Progenitor cell of endocrine pancreas (in vitro differentiated cells): Measurements from ENCODE around the gene STEAP3. TPM values are rescaled to one million over a fixed set of nuclear protein-coding genes. Genes with fewer than 3 reads are reported as not detected.

Source experiments
- DNase-seq: peaks from one replicate; pipeline ENCODE4 v3.0.0; 2021; ENCODE audit warnings: low spot score; ENCODE audit not compliant: unreplicated experiment
- H3K27ac Mint-ChIP-seq: 2 replicates; pipeline ENCODE4 v1.8.0; 2021; ENCODE audit warnings: mild to moderate bottlenecking, moderate library complexity, mixed read lengths
- H3K27me3 Mint-ChIP-seq: 2 replicates; pipeline ENCODE4 v1.8.0; 2021; ENCODE audit warnings: mixed read lengths
- H3K36me3 Mint-ChIP-seq: 2 replicates; pipeline ENCODE4 v1.8.0; 2022; ENCODE audit warnings: mixed read lengths; ENCODE audit not compliant: insufficient read depth
- H3K4me1 Mint-ChIP-seq: 2 replicates; pipeline ENCODE4 v1.8.0; 2021; ENCODE audit warnings: low read depth, mixed read lengths
- H3K4me3 Mint-ChIP-seq: 2 replicates; pipeline ENCODE4 v1.8.0; 2021; ENCODE audit warnings: low read depth, mild to moderate bottlenecking, moderate library complexity, mixed read lengths
- H3K9me3 Mint-ChIP-seq: 2 replicates; pipeline ENCODE4 v1.8.0; 2021; ENCODE audit warnings: low read depth, mixed read lengths
- total RNA-seq: library from RNA; stranded (reverse); gene quantifications from 2 replicates; pipeline ENCODE4 v1.2.1, GENCODE V29; 2021
- TF ChIP-seq, protein P1 (sequence below): fragments of 200-600 bp; sonication (generic); IDR thresholded peaks from one replicate; pipeline ENCODE4 v1.5.0; 2021; ENCODE audit warnings: antibody characterized with exemption, mild to moderate bottlenecking; ENCODE audit not compliant: unreplicated experiment

The STEAP3 gene
- total RNA-seq, 1 donor from 2014 or later: 3.9 TPM

DNA sequence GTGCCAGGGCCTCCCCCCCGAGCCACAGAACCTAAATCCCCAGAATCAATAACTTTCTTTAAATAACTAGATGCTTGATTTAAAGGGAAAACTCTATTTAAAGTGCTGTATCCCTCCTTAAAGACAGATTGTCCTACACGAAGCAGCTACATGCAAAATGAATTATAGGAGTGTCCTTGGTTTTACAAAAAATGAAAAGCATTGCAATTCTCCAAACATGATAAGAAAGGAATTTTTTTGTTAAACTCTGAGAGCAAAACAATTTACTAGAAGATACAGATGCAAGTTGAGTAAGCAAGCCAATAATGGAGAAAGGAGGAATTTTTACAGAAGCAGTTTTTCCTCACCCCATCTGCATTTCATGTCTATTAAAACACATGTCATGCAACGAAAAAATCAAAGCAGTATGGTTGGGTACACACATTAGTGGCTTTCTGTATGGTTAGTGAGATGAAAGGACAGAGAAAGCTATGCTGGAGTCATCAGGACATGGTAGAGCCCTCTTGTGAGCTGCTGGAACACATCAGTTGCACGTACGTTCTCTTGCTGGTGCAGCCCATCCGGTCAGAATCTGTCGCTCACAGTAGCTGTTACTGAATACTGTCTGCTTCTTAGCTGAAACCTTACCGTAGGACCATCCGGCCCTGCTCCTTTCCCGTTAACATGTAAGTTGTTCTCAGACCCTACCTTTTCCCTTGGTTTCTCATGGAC is 25.9 kb upstream of the STEAP3 start:
- Mint-ChIP-seq H3K4me3 (no peak overlapping the region), H3K4me1 (peaks cover 31% of the 10 kb centered on the region), H3K27ac (no peak overlapping the region), H3K27me3 (peaks cover 2% of the 10 kb centered on the region), H3K9me3 (no peaks in the 10 kb centered on the region), H3K36me3 (no peaks in the 10 kb centered on the region)
- TF ChIP-seq, protein P1, sequence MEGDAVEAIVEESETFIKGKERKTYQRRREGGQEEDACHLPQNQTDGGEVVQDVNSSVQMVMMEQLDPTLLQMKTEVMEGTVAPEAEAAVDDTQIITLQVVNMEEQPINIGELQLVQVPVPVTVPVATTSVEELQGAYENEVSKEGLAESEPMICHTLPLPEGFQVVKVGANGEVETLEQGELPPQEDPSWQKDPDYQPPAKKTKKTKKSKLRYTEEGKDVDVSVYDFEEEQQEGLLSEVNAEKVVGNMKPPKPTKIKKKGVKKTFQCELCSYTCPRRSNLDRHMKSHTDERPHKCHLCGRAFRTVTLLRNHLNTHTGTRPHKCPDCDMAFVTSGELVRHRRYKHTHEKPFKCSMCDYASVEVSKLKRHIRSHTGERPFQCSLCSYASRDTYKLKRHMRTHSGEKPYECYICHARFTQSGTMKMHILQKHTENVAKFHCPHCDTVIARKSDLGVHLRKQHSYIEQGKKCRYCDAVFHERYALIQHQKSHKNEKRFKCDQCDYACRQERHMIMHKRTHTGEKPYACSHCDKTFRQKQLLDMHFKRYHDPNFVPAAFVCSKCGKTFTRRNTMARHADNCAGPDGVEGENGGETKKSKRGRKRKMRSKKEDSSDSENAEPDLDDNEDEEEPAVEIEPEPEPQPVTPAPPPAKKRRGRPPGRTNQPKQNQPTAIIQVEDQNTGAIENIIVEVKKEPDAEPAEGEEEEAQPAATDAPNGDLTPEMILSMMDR: no peak
- DNase-seq: no peak

DNA sequence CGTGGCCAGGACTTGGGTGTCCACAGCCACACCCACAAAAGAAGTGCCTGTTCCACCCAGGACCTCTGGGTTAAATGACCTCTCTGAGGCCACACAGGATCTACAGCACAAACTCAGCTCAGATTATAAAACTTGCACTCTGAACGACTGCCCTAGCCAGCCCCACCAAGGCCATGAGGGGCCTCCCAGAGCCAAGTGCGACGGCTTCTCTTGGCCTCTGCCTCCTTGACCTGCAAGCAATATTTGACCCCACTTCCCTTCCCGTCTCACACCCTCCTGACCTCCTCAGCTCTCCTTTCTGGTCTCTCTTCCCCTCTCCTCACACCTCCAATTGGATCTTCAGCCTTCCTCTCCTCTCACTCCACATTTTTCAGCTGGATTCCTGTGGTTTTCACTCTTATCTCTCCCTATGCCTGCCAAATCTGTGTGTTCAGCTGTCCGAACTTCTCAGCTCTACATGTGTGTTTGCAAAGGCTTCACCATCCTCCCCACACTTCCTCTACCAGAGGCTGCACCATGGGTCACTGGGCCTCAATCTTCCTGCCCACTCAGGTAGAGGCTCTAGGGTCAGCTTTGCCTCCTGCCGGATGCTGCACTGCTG is 25.3 kb upstream of the STEAP3 start:
- Mint-ChIP-seq H3K4me3 (no peak overlapping the region), H3K36me3 (no peaks in the 10 kb centered on the region), H3K4me1 (peaks cover 31% of the 10 kb centered on the region), H3K27me3 (peaks cover 2% of the 10 kb centered on the region), H3K9me3 (no peaks in the 10 kb centered on the region), H3K27ac (no peak overlapping the region)
- TF ChIP-seq, protein P1: no peak
- no peak for DNase-seq

DNA sequence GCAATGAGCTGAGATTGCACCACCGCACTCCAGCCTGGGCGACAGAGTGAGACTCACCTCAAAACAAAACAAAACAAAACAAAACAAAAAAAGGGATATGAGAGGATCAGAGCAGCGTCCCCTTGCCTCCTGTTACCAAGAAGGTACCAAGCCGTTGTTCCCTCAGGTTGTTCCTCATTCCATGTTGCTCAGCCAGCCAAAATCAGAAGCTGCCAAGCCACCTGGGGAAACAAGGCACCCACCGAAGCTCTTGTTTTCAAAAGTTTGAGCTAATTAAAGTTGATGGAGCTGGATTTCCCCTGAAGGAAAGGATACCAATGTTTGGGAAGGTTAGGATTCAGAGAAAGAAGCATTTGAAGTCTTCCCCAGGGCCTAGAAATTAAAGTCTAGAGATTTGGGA is 21.8 kb upstream of the STEAP3 start:
- Mint-ChIP-seq H3K4me3 (no peak overlapping the region), H3K27me3 (no peaks in the 10 kb centered on the region), H3K9me3 (no peaks in the 10 kb centered on the region), H3K36me3 (no peaks in the 10 kb centered on the region), H3K4me1 (peaks cover 20% of the 10 kb centered on the region), H3K27ac (no peak overlapping the region)
- TF ChIP-seq, protein P1: no peak
- no peak for DNase-seq

DNA sequence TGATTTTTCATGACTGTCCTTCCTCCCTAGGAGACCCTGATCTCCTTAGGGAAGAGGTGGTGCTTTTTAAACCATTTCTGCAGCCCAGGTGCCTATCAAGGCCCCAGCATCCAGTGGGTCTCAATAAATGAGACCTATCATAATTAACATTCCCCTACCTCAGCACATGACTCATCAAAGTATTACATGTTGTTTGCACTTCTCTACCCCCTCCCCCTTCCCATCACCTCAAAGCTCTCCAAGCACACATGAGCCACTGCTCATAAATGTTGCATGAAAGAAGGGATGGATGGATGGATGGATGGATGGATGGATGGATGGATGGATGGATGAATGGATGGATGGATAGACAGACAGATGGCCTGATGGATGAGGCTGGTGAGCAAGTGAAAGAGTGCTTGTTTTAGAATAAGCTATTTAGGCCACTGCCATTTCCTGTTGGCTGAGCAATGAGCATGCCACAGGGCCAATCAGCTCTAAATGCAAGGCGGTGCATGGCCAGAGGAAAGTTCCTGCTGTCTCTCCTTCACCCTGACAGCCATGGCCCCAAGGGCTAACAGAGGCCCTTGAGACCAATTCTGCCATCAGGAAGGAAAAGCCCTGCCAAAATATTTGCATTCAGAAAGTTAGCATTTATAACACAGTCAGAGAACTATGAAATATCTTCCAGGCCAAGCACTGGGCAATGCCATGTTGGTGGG is 20.9 kb upstream of the STEAP3 start:
- no peak for DNase-seq
- Mint-ChIP-seq H3K9me3 (no peaks in the 10 kb centered on the region), H3K4me3 (no peak overlapping the region), H3K36me3 (no peaks in the 10 kb centered on the region), H3K4me1 (peaks cover 12% of the 10 kb centered on the region), H3K27me3 (no peaks in the 10 kb centered on the region), H3K27ac (no peak overlapping the region)
- TF ChIP-seq, protein P1: no peak

DNA sequence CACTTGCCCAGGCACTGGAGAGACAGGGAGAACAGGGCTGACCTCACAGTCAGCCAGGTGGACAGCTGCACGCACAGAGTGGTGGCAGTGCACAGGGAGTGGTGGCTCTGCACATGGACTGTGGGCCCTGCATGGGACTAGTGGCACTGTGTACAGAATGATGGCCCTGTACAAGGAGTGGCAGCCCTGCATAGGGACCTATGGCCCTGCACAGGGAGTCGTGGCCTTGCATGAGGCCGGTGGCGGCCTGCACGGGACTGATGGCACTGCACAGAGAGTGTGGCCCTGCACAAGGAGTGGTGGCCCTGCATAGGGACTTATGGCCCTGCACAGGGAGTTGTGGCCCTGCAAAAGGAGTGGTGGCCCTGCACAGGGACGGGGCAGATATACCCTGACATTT is 19.1 kb upstream of the STEAP3 start:
- no peak overlapping the region for H3K27ac Mint-ChIP-seq
- peaks cover 9% of the 10 kb centered on the region for H3K4me1 Mint-ChIP-seq
- no peak overlapping the region for H3K4me3 Mint-ChIP-seq
- peaks cover 4% of the 10 kb centered on the region for H3K27me3 Mint-ChIP-seq
- H3K9me3 Mint-ChIP-seq: no peaks in the 10 kb centered on the region
- no peak for DNase-seq
- no peaks in the 10 kb centered on the region for H3K36me3 Mint-ChIP-seq
- TF ChIP-seq, protein P1: no peak
